HG03039 (cell line): ENCODE measurements around the gene KRT71.

Experiments used
- ATAC-seq: cut with Tn5 transposase; IDR thresholded peaks from one replicate; pipeline ENCODE4 v1.9.1; 2021; ENCODE audit warnings: mild to moderate bottlenecking, moderate library complexity; ENCODE audit not compliant: unreplicated experiment

KRT71 gene

DNA sequence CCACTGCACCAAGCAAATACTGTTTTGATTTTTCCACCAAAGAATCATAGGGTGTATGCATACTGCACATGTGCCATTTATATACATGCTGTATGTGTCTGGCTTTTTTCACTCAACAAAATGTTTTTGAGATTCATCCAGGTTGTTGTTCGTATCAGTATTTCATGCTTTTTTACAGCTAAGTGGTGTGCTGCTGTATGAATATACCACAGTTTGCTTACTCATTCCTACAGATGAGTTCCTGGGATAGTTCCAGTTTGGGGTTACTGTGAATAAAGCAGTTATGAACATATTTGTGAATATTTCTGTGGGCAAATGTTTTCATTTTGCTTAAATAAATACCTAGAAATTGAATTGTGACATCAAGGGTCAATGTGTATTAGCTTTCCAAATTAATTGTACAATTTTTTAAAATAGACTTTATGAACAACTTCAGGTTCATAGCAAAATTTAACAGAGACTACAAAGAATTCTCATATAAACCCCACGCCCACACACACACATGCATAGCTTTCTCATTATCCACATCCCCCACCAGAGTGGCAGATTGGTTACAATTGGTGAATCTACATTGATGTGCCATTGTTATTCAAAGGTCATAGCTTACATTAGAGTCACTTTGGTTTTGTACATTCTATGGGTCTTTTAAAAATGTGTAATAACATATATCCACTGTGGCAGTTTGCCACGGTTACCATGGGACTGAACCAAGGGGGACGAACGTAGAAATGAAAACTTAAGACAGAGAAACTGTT lies 53.0 kb downstream of the KRT71 start:
- ATAC-seq, result no peak

DNA sequence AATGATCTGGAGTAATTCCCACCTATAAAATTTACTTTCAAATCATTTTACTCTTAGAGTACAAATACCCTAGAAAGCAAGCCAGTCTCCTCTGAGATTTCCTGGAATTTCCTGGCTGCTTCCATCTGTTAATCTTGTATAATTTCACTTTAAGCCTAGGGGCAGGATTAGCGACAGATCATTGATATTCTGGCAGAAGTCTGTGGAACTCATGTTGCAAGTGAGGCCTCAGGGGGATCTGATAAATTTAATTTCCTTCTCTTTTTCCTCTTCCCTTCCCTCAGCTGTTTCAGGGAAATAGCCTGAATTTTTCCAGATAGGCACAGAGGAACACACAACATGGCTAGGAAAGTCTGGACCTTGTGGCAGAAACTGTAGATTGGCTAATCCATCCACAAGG lies 54.0 kb downstream of the KRT71 start:
- no peak for ATAC-seq

DNA sequence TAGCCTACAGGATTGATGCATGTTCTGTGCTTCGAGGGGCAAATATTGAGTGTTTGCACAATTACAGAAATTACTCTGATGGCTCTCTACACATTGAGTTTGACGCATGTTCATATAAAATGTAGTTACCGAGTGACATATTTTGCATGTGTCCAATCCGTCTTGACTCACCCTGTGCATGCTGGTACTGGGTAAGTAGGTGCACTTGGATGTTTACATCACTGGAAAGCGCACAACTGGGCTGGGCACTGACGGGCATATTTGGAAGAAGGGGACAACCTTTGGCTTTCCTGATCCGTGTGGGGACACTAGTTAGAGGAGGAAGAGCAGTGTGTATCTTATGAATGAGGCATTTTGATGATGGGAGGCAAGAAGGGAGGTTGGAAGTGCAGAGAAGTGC lies 55.0 kb downstream of the KRT71 start:
- no peak for ATAC-seq

DNA sequence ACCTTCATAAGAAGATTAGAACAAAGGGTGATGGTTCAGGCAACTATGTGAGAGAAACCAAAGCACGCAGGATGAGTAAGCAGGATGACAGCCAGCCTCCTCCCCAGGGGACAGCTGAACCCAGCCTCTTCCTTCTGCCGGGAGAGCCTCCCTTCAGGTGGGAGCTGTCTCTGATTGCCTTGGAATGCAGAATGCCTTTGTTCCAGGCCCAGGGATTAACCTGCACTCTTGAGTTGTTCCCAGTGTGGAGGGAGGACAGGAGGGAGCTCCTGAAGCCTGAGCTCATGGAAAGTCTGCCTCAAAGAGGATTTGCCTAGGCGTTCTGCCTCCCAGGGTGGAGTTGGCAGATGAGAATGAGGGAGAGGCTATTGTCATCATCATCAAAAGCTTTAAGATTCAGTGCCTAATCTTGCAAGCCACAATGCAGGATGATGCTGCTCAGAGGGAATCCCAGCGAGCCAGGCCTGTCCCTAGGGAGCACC lies 56.3 kb downstream of the KRT71 start:
- no peak for ATAC-seq

DNA sequence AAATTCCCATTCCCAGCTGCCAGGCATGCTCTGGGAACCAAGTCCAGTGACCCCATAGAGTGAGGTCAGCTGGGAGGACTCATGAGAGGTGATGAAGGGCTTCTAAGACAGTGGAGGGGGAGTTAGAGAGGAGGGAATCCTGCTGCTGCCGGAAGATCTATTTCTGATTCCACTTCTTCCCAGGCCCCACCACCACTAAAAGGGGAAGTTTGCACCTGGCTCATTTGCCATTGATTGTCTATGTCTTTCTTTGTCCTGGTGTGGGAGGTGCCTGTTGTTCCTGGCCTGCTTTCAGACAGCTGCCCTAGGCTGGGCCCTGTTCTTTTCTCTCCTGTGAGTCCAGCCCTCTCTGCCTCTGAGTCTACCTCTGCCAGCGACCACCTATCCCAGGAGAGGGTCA lies 56.9 kb downstream of the KRT71 start:
- ATAC-seq, result no peak

DNA sequence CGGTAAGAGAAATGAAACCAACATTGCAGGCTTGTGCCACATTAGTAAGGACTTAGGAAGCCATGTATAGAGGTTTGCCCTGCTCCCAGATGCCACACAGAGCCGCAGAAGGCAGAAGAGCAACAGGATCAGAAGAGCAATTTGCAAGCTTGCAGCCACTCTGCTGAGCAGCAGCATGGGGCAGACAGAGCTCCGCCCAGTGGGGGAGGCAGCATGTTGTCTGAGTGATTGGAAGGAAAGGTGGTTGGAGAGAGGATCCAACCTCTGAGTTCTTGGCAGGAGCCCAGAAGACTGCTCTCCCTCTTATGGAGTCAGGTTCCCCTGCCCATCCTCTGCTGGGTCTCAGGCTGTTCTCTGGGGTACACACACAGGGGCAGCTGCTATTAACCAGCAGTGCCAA lies 57.6 kb downstream of the KRT71 start:
- no peak for ATAC-seq

DNA sequence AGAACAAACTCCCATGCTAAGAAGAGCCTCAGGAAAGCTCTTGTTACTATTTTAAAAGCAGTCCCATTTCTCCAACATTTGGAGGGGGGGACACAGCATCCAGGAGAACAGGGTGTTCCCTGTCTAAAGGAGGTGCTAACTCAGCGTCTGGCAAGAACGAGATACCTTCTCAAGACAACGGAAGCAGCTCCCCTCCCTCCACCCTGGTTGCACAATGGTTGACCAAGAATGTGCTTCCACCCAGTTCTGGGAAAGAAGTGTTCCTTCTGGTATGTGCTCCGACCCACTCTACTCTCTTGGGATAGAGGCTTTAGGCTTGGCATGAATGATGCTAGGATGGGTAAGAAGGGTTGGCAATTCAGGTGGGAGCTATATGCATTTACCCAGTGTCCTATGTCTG lies 58.4 kb downstream of the KRT71 start:
- ATAC-seq, result no peak

DNA sequence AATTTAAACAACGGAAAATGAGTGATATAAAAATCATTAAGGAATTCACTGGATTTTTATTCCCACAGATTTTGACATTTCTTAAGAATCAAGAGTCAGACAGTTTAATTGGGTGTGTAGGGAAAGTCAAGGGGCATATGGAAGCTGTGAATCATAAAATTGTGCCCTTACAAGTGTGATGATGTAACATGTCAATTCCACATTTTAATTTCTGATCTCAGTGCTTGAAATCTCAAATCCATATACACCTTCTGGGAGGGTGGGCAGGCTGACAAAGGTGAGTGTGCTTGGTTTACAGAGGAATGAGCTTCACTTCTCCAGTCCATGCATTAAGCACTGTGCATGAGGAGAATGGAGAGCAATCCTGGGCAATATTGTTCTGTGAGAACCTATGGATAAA lies 58.8 kb downstream of the KRT71 start:
- ATAC-seq, result no peak
